ENCODE data around the gene CYREN.

The CYREN gene

DNA sequence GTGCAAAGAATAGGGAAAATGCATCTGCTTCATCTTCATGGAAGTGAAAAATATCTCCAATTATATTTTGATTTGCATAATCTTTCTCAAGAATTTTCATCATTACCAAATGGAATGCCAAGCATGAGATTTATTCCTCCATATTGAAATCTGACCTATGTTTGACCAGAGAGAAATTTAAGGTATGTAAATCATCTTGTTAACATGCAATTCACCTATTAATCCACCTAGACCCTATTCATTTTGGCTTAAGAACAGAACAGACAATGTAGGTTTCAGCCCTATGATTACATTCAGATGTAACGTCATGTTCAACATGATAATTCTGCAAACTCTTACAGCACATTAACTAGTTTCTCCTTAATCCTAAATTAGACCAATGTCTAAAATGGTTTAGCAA lies 53.4 kb downstream of the CYREN start:
- in situ Hi-C loops (cut with MboI; ENCODE audit: low sequenced_read_pairs), result no loop called here
